ENCODE data around the gene CREB3L2.
A peak's percentile ranks its signal among the peaks of the same experiment; 100 is the strongest.

DNA sequence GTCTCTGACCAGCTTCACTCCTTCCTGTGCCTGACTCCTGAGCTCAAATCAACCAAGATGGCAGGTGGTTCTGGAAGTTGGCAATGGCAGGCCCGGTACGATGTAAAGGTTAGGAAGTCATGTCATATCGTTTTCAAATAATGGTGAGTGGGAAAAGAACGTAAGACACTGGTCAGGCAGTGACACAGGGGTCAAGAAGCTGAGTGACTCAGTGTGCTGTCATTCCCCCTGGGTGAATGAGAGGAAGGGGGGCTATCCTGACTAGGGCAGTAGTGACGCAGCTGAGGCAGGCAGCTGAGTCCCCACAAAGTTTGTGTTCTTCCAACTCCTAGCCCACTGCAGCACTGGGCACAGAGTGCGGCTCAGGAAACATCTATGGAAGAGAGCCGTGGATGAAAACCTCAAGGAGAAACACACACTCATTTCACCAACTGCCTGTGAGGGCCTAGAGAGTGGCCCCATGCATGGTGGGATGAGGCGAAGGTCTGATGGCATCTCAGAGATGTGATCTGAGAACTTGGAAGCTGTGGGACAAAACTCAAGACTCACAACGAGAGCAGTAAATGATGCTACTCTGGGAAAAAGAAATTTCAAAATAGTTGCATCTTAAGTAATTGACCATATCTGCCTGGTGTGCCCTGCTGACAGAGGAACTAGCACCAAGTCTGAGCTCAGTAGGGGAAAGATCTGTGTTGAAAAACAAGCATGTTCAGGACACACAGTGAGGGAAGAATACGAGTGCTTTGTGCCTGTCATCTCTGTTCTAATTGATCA is 23.2 kb downstream of the CREB3L2 start:
- TF ChIP-seq, protein P1, sequence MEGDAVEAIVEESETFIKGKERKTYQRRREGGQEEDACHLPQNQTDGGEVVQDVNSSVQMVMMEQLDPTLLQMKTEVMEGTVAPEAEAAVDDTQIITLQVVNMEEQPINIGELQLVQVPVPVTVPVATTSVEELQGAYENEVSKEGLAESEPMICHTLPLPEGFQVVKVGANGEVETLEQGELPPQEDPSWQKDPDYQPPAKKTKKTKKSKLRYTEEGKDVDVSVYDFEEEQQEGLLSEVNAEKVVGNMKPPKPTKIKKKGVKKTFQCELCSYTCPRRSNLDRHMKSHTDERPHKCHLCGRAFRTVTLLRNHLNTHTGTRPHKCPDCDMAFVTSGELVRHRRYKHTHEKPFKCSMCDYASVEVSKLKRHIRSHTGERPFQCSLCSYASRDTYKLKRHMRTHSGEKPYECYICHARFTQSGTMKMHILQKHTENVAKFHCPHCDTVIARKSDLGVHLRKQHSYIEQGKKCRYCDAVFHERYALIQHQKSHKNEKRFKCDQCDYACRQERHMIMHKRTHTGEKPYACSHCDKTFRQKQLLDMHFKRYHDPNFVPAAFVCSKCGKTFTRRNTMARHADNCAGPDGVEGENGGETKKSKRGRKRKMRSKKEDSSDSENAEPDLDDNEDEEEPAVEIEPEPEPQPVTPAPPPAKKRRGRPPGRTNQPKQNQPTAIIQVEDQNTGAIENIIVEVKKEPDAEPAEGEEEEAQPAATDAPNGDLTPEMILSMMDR (IDR thresholded peaks at IDR 0.05), result no peak
- TF ChIP-seq POLR2AphosphoS5 (IDR thresholded peaks at IDR 0.05), result peak; percentile 45 to 92 (median 71)
